Esophagus muscularis mucosa (tissue), 4 donors: ENCODE results near the gene HEATR5B. TPM values are rescaled to one million over a fixed set of nuclear protein-coding genes. Genes with fewer than 3 reads are reported as not detected.
"Not testable (repeated sequence)": the region's sequence is repeated elsewhere in the genome, so short reads cannot be mapped to it uniquely, and the experiment has no call there.

Experiments used
- DNase-seq: peaks from one replicate; pipeline ENCODE4 v3.0.0-alpha.2; 2017; ENCODE audit errors: extremely low spot score
- H3K27ac ChIP-seq, 4 donors: fragments of 200-600 bp; sonication (generic); replicated peaks in 1 of 4; 1 replicate in 3 of 4; 2 replicates in 1 of 4; pipeline ENCODE4 v1.5.1; 2016 to 2019; ENCODE audit warnings: mild to moderate bottlenecking in 1 of 4
- H3K27me3 ChIP-seq, 4 donors: fragments of 200-600 bp; sonication (generic); one replicate each; pipeline versions ENCODE4 v1.5.1 to v1.6.0; 2016 to 2019
- H3K36me3 ChIP-seq, 4 donors: fragments of 200-600 bp; sonication (generic); one replicate each; pipeline ENCODE4 v1.5.1; 2016 to 2019
- H3K4me1 ChIP-seq, 4 donors: fragments of 200-600 bp; sonication (generic); one replicate each; pipeline ENCODE4 v1.5.1; 2016 to 2019
- H3K4me3 ChIP-seq, 4 donors: fragments of 200-600 bp; sonication (generic); 1 replicate in 2 of 4; 2 replicates in 2 of 4; pipeline ENCODE4 v1.5.1; 2016 to 2019; ENCODE audit warnings: mild to moderate bottlenecking in 4 of 4, moderate library complexity in 1 of 4
- H3K9me3 ChIP-seq, 4 donors: fragments of 200-600 bp; sonication (generic); 1 replicate in 3 of 4; 2 replicates in 1 of 4; pipeline ENCODE4 v1.5.1; 2016 to 2019
- CTCF ChIP-seq, 3 experiments: fragments of 200-600 bp in 2 of 3; fragments of 450-650 bp in 1 of 3; sonication (generic) in 2 of 3; IDR thresholded peaks; one replicate each; pipeline ENCODE4 v1.5.1; 2017 to 2019; ENCODE audit warnings: antibody characterized with exemption in 3 of 3, mild to moderate bottlenecking in 2 of 3, moderate library complexity in 1 of 3
- EP300 ChIP-seq: sonication (generic); formaldehyde crosslinking; IDR thresholded peaks from one replicate; pipeline ENCODE4 v1.6.1; 2017; ENCODE audit warnings: antibody characterized with exemption
- POLR2A ChIP-seq: fragments of 450-650 bp; IDR thresholded peaks from one replicate; pipeline ENCODE4 v1.6.1; 2017; ENCODE audit warnings: antibody characterized with exemption, moderate library complexity, mild to moderate bottlenecking, low read depth
- POLR2AphosphoS5 ChIP-seq, 2 donors: sonication (generic); formaldehyde crosslinking; IDR thresholded peaks; one replicate each; pipeline ENCODE4 v1.6.1; 2017; ENCODE audit warnings: antibody characterized with exemption in 2 of 2
- WGBS: methylation state at CpG from one replicate; pipeline ENCODE4 v1.1.5; 2018; 5-methylcytosine and 5-hydroxymethylcytosine counted together
- intact Hi-C: fragments of 100-400 bp; cut with DNase I; formaldehyde crosslinking; loops from one replicate; pipeline ENCODE4 v1.15.1; 2023
- total RNA-seq, 4 donors: library from RNA; depleted of rRNA; stranded (reverse); fragments of >200 nt; gene quantifications; one replicate each; pipeline versions ENCODE4 v1.1.0 to v1.2.1, GENCODE V29; 2016

HEATR5B gene
- total RNA-seq, 4 donors from 2014 or later, result 14.6 to 21.2 (median 16.7) TPM

GRCh38 chr2:36982467-36982866 is 101.7 kb downstream of the HEATR5B start:
- no peak overlapping the region for H3K4me3 ChIP-seq
- WGBS, result 88% methylated on average over 3 of the region's 3 CpGs
- H3K36me3 ChIP-seq, result peaks cover 5 to 63% (median 31%) of the 10 kb centered on the region in 4 donors
- H3K9me3 ChIP-seq, result peaks cover 0 to 4% (median 0%) of the 10 kb centered on the region in 4 donors
- intact Hi-C loops, result no loop called here
- no peak overlapping the region for H3K27ac ChIP-seq
- H3K27me3 ChIP-seq, result no peaks in the 10 kb centered on the region
- no peaks in the 10 kb centered on the region for H3K4me1 ChIP-seq
- DNase-seq, result no peak
- no peak for TF ChIP-seq EP300
- TF ChIP-seq POLR2AphosphoS5 (IDR thresholded peaks at IDR 0.05), result no peak
- TF ChIP-seq CTCF (IDR thresholded peaks at IDR 0.05), result no peak
- no peak for TF ChIP-seq POLR2A

- Histone ChIP-seq H3K27me3 (no peaks in the 10 kb centered on the region), H3K4me3 (no peak overlapping the region), H3K27ac (no peak overlapping the region), H3K4me1 (no peaks in the 10 kb centered on the region), H3K36me3 (peaks cover 5 to 57% (median 28%) of the 10 kb centered on the region in 4 donors), H3K9me3 (peaks cover 0 to 4% (median 0%) of the 10 kb centered on the region in 4 donors)
- no peak for DNase-seq
- TF ChIP-seq CTCF (IDR thresholded peaks at IDR 0.05) (no peak), POLR2A (no peak), POLR2AphosphoS5 (IDR thresholded peaks at IDR 0.05) (no peak), EP300 (no peak)
- intact Hi-C loops, result no loop called here
- WGBS, result 92% methylated on average over 2 of the region's 2 CpGs
Measured at GRCh38 chr2:36981911-36982310, 102.3 kb downstream of the HEATR5B start.

- H3K9me3 ChIP-seq, H3K4me3 ChIP-seq, H3K4me1 ChIP-seq, H3K27me3 ChIP-seq, DNase-seq, H3K27ac ChIP-seq, intact Hi-C loops: not testable (repeated sequence)
- 90% methylated on average over 3 of the region's 3 CpGs for WGBS
- H3K36me3 ChIP-seq, result peaks cover 5 to 43% (median 22%) of the 10 kb centered on the region in 4 donors
Measured at GRCh38 chr2:36979007-36979406, 105.2 kb downstream of the HEATR5B start.

GRCh38 chr2:36976065-36976464 is 108.1 kb downstream of the HEATR5B start:
- WGBS, result 100% methylated on average over 2 of the region's 2 CpGs
- TF ChIP-seq POLR2A (no peak), POLR2AphosphoS5 (IDR thresholded peaks at IDR 0.05) (no peak), CTCF (IDR thresholded peaks at IDR 0.05) (no peak), EP300 (no peak)
- H3K27me3 ChIP-seq, result no peaks in the 10 kb centered on the region
- H3K9me3 ChIP-seq, result peaks cover 0 to 4% (median 0%) of the 10 kb centered on the region in 4 donors
- no peaks in the 10 kb centered on the region for H3K4me1 ChIP-seq
- intact Hi-C loops, result no loop called here
- no peak overlapping the region for H3K4me3 ChIP-seq
- H3K27ac ChIP-seq, result no peak overlapping the region
- no peak for DNase-seq
- H3K36me3 ChIP-seq, result peaks cover 5 to 25% (median 13%) of the 10 kb centered on the region in 4 donors

GRCh38 chr2:36975306-36975705 is 108.9 kb downstream of the HEATR5B start:
- H3K4me1 ChIP-seq, result no peaks in the 10 kb centered on the region
- no peak overlapping the region for H3K27ac ChIP-seq
- 92% methylated on average over 8 of the region's 8 CpGs for WGBS
- intact Hi-C loops, result no loop called here
- peaks cover 5 to 20% (median 10%) of the 10 kb centered on the region in 4 donors for H3K36me3 ChIP-seq
- H3K4me3 ChIP-seq, result no peak overlapping the region
- DNase-seq, result no peak
- no peaks in the 10 kb centered on the region for H3K27me3 ChIP-seq
- peaks cover 0 to 4% (median 0%) of the 10 kb centered on the region in 4 donors for H3K9me3 ChIP-seq
- no peak for TF ChIP-seq EP300
- no peak for TF ChIP-seq POLR2AphosphoS5 (IDR thresholded peaks at IDR 0.05)
- TF ChIP-seq POLR2A, result no peak
- TF ChIP-seq CTCF (IDR thresholded peaks at IDR 0.05), result no peak
